ENCODE results near the gene VAV2.

Gene VAV2

GRCh38 chr9:134037641-134038040 lies 45.5 kb upstream of the VAV2 start:
- TF ChIP-seq BACH2 (CRISPR knock-in tag; IDR thresholded peaks at IDR 0.05; ENCODE audit: borderline replicate concordance) (no peak), TCF4 (CRISPR knock-in tag; IDR thresholded peaks at IDR 0.05; ENCODE audit: borderline replicate concordance) (no peak), TSHZ2 (CRISPR knock-in tag; IDR thresholded peaks at IDR 0.05) (no peak), ZC3H10 (CRISPR knock-in tag; IDR thresholded peaks at IDR 0.05) (no peak), ESRRG (CRISPR knock-in tag; IDR thresholded peaks at IDR 0.05) (no peak), RARB (CRISPR knock-in tag; IDR thresholded peaks at IDR 0.05) (no peak), CREB5 (CRISPR knock-in tag; IDR thresholded peaks at IDR 0.05; ENCODE audit: low read depth) (no peak), ZNF565 (CRISPR knock-in tag; conservative IDR thresholded peaks at IDR 0.05; ENCODE audit: low read depth) (no peak), ZNF70 (CRISPR knock-in tag; IDR thresholded peaks at IDR 0.05) (no peak), ZFP30 (CRISPR knock-in tag; IDR thresholded peaks at IDR 0.05) (no peak), PATZ1 (CRISPR knock-in tag; IDR thresholded peaks at IDR 0.05; ENCODE audit: borderline replicate concordance) (no peak), PPARA (CRISPR knock-in tag; IDR thresholded peaks at IDR 0.05; ENCODE audit: borderline replicate concordance) (no peak), ZNF8 (CRISPR knock-in tag; IDR thresholded peaks at IDR 0.05) (no peak), ZFP3 (CRISPR knock-in tag; IDR thresholded peaks at IDR 0.05) (no peak), CSDC2 (CRISPR knock-in tag; IDR thresholded peaks at IDR 0.05) (no peak), POU6F1 (CRISPR knock-in tag; IDR thresholded peaks at IDR 0.05; ENCODE audit: borderline replicate concordance, low read depth) (no peak)
- ATAC-seq, result no peak

- ATAC-seq, result no peak
- TF ChIP-seq ZFP30 (CRISPR knock-in tag; IDR thresholded peaks at IDR 0.05) (no peak), TOX (CRISPR knock-in tag; IDR thresholded peaks at IDR 0.05; ENCODE audit: borderline replicate concordance) (no peak), CSRNP3 (CRISPR knock-in tag; IDR thresholded peaks at IDR 0.05) (no peak)
Measured at GRCh38 chr9:134036130-134036529, 44.0 kb upstream of the VAV2 start.

- no peak for ATAC-seq
- TF ChIP-seq ZNF565 (CRISPR knock-in tag; conservative IDR thresholded peaks at IDR 0.05; ENCODE audit: low read depth) (no peak), ARNTL (CRISPR knock-in tag; IDR thresholded peaks at IDR 0.05; ENCODE audit: borderline replicate concordance, low read depth) (no peak), ZFP30 (CRISPR knock-in tag; IDR thresholded peaks at IDR 0.05) (no peak), POU6F1 (CRISPR knock-in tag; IDR thresholded peaks at IDR 0.05; ENCODE audit: borderline replicate concordance, low read depth) (no peak), TSHZ2 (CRISPR knock-in tag; IDR thresholded peaks at IDR 0.05) (no peak), ZNF70 (CRISPR knock-in tag; IDR thresholded peaks at IDR 0.05) (no peak), OSR1 (CRISPR knock-in tag; IDR thresholded peaks at IDR 0.05) (no peak), GLIS3 (CRISPR knock-in tag; IDR thresholded peaks at IDR 0.05) (no peak), TOX (CRISPR knock-in tag; IDR thresholded peaks at IDR 0.05; ENCODE audit: borderline replicate concordance) (no peak), ESRRG (CRISPR knock-in tag; IDR thresholded peaks at IDR 0.05) (no peak), BACH2 (CRISPR knock-in tag; IDR thresholded peaks at IDR 0.05; ENCODE audit: borderline replicate concordance) (no peak)
Measured at GRCh38 chr9:134035041-134036039, 43.2 kb upstream of the VAV2 start.
